OCI-LY3 (cell line): Measurements from ENCODE around the gene SMAD6.
A peak's percentile ranks its signal among the peaks of the same experiment; 100 is the strongest.

ENCODE experiments used
- CTCF ChIP-seq: fragments of 200-600, 300-600 bp; sonication (generic); IDR thresholded peaks from 2 replicates; pipeline ENCODE4 v1.5.1; 2014; ENCODE audit warnings: antibody characterized with exemption, low read length, low read depth
- EZH2phosphoT487 ChIP-seq: fragments of 200-600 bp; shearing (Covaris generic); IDR thresholded peaks from 2 replicates; pipeline ENCODE4 v1.6.1; 2018; ENCODE audit warnings: antibody characterized with exemption, mixed run types, low read depth

GRCh38 chr15:66774001-66774814, 72.2 kb downstream of the SMAD6 start:
- TF ChIP-seq CTCF = peak; percentile 97
- no peak for TF ChIP-seq EZH2phosphoT487
